Upper lobe of left lung (tissue), 4 donors: ENCODE results near the gene PTPRJ.

Experiments used
- EP300 ChIP-seq, 4 donors: sonication (generic); formaldehyde crosslinking; IDR thresholded peaks; one replicate each; pipeline ENCODE4 v1.5.1; 2017; ENCODE audit warnings: antibody characterized with exemption in 4 of 4, control low read depth in 2 of 4
- POLR2A ChIP-seq, 4 donors: fragments of 450-650 bp; IDR thresholded peaks; one replicate each; pipeline ENCODE4 v1.5.1; 2016 to 2017; ENCODE audit warnings: antibody characterized with exemption in 4 of 4, mild to moderate bottlenecking in 2 of 4
- POLR2AphosphoS5 ChIP-seq, 2 donors: sonication (generic); formaldehyde crosslinking; IDR thresholded peaks; one replicate each; pipeline ENCODE4 v1.5.1; 2017; ENCODE audit warnings: antibody characterized with exemption in 2 of 2
- TF ChIP-seq, protein P1 (sequence below), 6 experiments: fragments of 450-650 bp in 4 of 6; fragments of 200-600 bp in 2 of 6; sonication (generic) in 2 of 6; IDR thresholded peaks; one replicate each; pipeline ENCODE4 v1.5.1; 2016 to 2019; ENCODE audit warnings: antibody characterized with exemption in 6 of 6

DNA sequence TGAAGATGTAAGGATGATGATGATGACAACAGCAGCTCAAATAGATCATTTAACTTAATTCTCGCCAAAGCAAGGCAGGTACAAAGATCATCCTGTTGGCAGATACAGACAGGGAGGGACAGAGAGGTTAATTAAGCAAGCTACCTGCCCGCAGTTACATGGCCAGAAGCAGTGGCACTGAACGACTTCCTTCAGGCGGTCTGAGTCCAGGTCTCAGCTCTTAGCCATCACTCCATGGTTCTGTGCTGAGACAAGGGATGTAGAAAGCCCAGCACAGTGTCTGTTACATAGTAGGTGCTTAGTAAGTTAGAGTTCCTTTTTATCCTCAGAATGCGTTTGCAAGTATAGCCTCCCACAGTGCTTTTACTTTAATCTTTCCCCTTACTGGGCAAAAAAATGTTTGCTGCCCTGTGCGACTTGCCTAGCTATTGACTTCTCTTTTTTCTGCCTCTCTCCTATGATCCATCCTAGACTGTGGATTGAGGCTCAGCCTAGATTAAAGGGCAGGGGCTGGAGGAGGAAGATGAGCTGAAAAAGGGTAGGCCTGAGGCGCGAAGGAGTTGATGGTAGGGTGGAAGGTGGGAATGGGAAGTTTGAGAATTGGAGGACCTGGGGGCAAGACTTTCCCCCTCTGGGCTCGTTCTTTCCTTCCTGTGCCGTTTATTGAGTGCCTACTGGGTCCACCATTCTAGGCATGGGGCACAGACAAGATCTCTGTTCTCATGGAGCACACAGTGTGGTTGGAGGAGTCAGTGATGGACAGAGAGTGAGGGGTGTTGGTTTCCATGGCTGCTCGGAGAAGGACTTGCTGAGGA, 128.1 kb downstream of the PTPRJ start:
- TF ChIP-seq, protein P1, sequence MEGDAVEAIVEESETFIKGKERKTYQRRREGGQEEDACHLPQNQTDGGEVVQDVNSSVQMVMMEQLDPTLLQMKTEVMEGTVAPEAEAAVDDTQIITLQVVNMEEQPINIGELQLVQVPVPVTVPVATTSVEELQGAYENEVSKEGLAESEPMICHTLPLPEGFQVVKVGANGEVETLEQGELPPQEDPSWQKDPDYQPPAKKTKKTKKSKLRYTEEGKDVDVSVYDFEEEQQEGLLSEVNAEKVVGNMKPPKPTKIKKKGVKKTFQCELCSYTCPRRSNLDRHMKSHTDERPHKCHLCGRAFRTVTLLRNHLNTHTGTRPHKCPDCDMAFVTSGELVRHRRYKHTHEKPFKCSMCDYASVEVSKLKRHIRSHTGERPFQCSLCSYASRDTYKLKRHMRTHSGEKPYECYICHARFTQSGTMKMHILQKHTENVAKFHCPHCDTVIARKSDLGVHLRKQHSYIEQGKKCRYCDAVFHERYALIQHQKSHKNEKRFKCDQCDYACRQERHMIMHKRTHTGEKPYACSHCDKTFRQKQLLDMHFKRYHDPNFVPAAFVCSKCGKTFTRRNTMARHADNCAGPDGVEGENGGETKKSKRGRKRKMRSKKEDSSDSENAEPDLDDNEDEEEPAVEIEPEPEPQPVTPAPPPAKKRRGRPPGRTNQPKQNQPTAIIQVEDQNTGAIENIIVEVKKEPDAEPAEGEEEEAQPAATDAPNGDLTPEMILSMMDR (IDR thresholded peaks at IDR 0.05): no peak
- no peak for TF ChIP-seq EP300 (IDR thresholded peaks at IDR 0.05)
- TF ChIP-seq POLR2A (IDR thresholded peaks at IDR 0.05): no peak
- TF ChIP-seq POLR2AphosphoS5 (IDR thresholded peaks at IDR 0.05): no peak
